Activated CD4-positive, CD25-positive, alpha-beta regulatory T cell treated with anti-CD3 and anti-CD28 coated beads, Interleukin-2, amount 50 U/mL, for 24 hours (primary cell): ENCODE results near the gene GTF3C1.

ENCODE experiments used
- ATAC-seq, 2 donors: fragments of 150-1000 bp; cut with Tn5 transposase; one replicate each; pipeline ENCODE4 v1.10.0; 2021; ENCODE audit warnings: mild to moderate bottlenecking in 1 of 2, moderate library complexity in 1 of 2

The GTF3C1 gene

GRCh38 chr16:27417047-27417671, 132.6 kb downstream of the GTF3C1 start:
- peak; percentile 85 to 87 for ATAC-seq

GRCh38 chr16:27414788-27415431, 134.8 kb downstream of the GTF3C1 start:
- no peak for ATAC-seq

- no peak for ATAC-seq
Observed at GRCh38 chr16:27413956-27414355, 135.8 kb downstream of the GTF3C1 start.

GRCh38 chr16:27410761-27411160, 139.0 kb downstream of the GTF3C1 start:
- no peak for ATAC-seq
